H9 (cell line): Measurements from ENCODE around the gene HSPG2. TPM values are rescaled to one million over a fixed set of nuclear protein-coding genes. Genes with fewer than 3 reads are reported as not detected.

ENCODE experiments used
- DNase-seq: peaks from one replicate; pipeline ENCODE4 v3.0.0-alpha.2; 2017
- H2AFZ ChIP-seq: one replicate; pipeline ENCODE4 v1.6.1; 2013; ENCODE audit warnings: mild to moderate bottlenecking, low read length, control low read depth, moderate library complexity
- H2AK5ac ChIP-seq: 2 replicates; pipeline ENCODE4 v1.6.1; 2013; ENCODE audit warnings: low read length, control low read depth, mixed read lengths; ENCODE audit not compliant: insufficient read length
- H2BK120ac ChIP-seq: one replicate; pipeline ENCODE4 v1.6.1; 2013; ENCODE audit warnings: low read depth, mild to moderate bottlenecking, low read length, control low read depth, inconsistent platforms; ENCODE audit not compliant: poor library complexity, severe bottlenecking
- H2BK12ac ChIP-seq: 2 replicates; pipeline ENCODE4 v1.6.1; 2013; ENCODE audit warnings: low read length, control low read depth, mixed read lengths, low read depth; ENCODE audit not compliant: insufficient read length
- H2BK15ac ChIP-seq: 2 replicates; pipeline ENCODE4 v1.6.1; 2013; ENCODE audit warnings: low read depth, low read length, control low read depth
- H2BK20ac ChIP-seq: one replicate; pipeline ENCODE4 v1.6.1; 2013; ENCODE audit warnings: low read depth, mild to moderate bottlenecking, low read length, control low read depth, inconsistent platforms; ENCODE audit not compliant: poor library complexity, severe bottlenecking
- H2BK5ac ChIP-seq: 2 replicates; pipeline ENCODE4 v1.6.1; 2013; ENCODE audit warnings: low read length, control low read depth, mixed read lengths; ENCODE audit not compliant: insufficient read length
- H3K14ac ChIP-seq: 2 replicates; pipeline ENCODE4 v1.6.1; 2013; ENCODE audit warnings: low read length, control low read depth; ENCODE audit not compliant: insufficient read depth
- H3K18ac ChIP-seq: 2 replicates; pipeline ENCODE4 v1.6.1; 2013; ENCODE audit warnings: low read depth, mild to moderate bottlenecking, mixed read lengths, low read length, control low read depth; ENCODE audit not compliant: insufficient read length
- H3K23ac ChIP-seq: 2 replicates; pipeline ENCODE4 v1.6.1; 2013; ENCODE audit warnings: low read length, control low read depth, mixed read lengths, low read depth; ENCODE audit not compliant: insufficient read length
- H3K23me2 ChIP-seq: 2 replicates; pipeline ENCODE4 v1.6.1; 2013; ENCODE audit warnings: low read depth, mild to moderate bottlenecking, mixed read lengths, low read length, control low read depth; ENCODE audit not compliant: insufficient read length, poor library complexity, severe bottlenecking
- H3K27ac ChIP-seq: 2 replicates; pipeline ENCODE4 v1.5.1; 2013; ENCODE audit warnings: low read length, control low read depth, mixed read lengths, low read depth; ENCODE audit not compliant: insufficient read length
- H3K27me3 ChIP-seq: 2 replicates; pipeline ENCODE4 v1.6.1; 2013; ENCODE audit warnings: low read length, control low read depth, inconsistent platforms; ENCODE audit not compliant: insufficient read depth
- H3K4ac ChIP-seq: 2 replicates; pipeline ENCODE4 v1.6.1; 2013; ENCODE audit warnings: low read depth, mild to moderate bottlenecking, control low read depth, inconsistent platforms, low read length, moderate library complexity
- H3K4me1 ChIP-seq: 2 replicates; pipeline ENCODE4 v1.6.1; 2013; ENCODE audit warnings: low read length, control low read depth, inconsistent platforms; ENCODE audit not compliant: insufficient read depth
- H3K4me2 ChIP-seq: 2 replicates; pipeline ENCODE4 v1.6.1; 2013; ENCODE audit warnings: low read length, control low read depth, mixed read lengths; ENCODE audit not compliant: insufficient read length, insufficient read depth
- H3K56ac ChIP-seq: 2 replicates; pipeline ENCODE4 v1.6.1; 2013; ENCODE audit warnings: low read depth, mild to moderate bottlenecking, mixed read lengths, low read length, control low read depth; ENCODE audit not compliant: insufficient read length
- H3K79me1 ChIP-seq: 2 replicates; pipeline ENCODE4 v1.6.1; 2013; ENCODE audit warnings: low read depth, mild to moderate bottlenecking, moderate library complexity, low read length, control low read depth, inconsistent platforms; ENCODE audit not compliant: insufficient read depth, poor library complexity, severe bottlenecking
- H3K79me2 ChIP-seq: 2 replicates; pipeline ENCODE4 v1.6.1; 2013; ENCODE audit warnings: low read length, control low read depth, inconsistent platforms; ENCODE audit not compliant: insufficient read depth
- H3K9ac ChIP-seq: 2 replicates; pipeline ENCODE4 v1.6.1; 2013; ENCODE audit warnings: low read length, control low read depth, mixed read lengths; ENCODE audit not compliant: insufficient read length; ENCODE audit errors: extremely low read depth
- H3K9me3 ChIP-seq: one replicate; pipeline ENCODE4 v1.6.1; 2013; ENCODE audit warnings: low read depth, low read length, inconsistent platforms; ENCODE audit not compliant: control insufficient read depth
- H3T11ph ChIP-seq: one replicate; pipeline ENCODE4 v1.6.1; 2013; ENCODE audit warnings: mild to moderate bottlenecking, low read length, control low read depth, inconsistent platforms
- H4K20me1 ChIP-seq: one replicate; pipeline ENCODE4 v1.6.1; 2013; ENCODE audit not compliant: control insufficient read depth, insufficient read length, insufficient read depth
- H4K5ac ChIP-seq: 2 replicates; pipeline ENCODE4 v1.6.1; 2013; ENCODE audit warnings: low read depth, mild to moderate bottlenecking, mixed read lengths, low read length, control low read depth; ENCODE audit not compliant: insufficient read length
- H4K8ac ChIP-seq: replicated peaks from 2 replicates; pipeline ENCODE4 v1.6.1; 2013; ENCODE audit warnings: low read length, control low read depth, mixed read lengths, low read depth; ENCODE audit not compliant: insufficient read length
- H4K91ac ChIP-seq: 2 replicates; pipeline ENCODE4 v1.6.1; 2013; ENCODE audit warnings: low read depth, mild to moderate bottlenecking, moderate library complexity, mixed read lengths, low read length, control low read depth; ENCODE audit not compliant: insufficient read length
- H3K27ac Mint-ChIP-seq, 3 experiments: 2 replicates in 2 of 3; 3 replicates in 1 of 3; pipeline ENCODE4 v1.8.0; 2020 to 2021; ENCODE audit warnings: mixed read lengths in 3 of 3, mild to moderate bottlenecking in 1 of 3, moderate library complexity in 1 of 3
- H3K27me3 Mint-ChIP-seq: 2 replicates; pipeline ENCODE4 v1.8.0; 2021; ENCODE audit warnings: low read depth, mild to moderate bottlenecking, moderate library complexity, mixed read lengths
- H3K36me3 Mint-ChIP-seq, 3 experiments: 2 replicates in 2 of 3; 3 replicates in 1 of 3; pipeline ENCODE4 v1.8.0; 2020 to 2021; ENCODE audit warnings: low read depth in 3 of 3, mixed read lengths in 3 of 3; ENCODE audit not compliant: insufficient read depth in 1 of 3
- H3K4me1 Mint-ChIP-seq, 2 experiments: 2 replicates each; pipeline ENCODE4 v1.8.0; 2020; ENCODE audit warnings: mixed read lengths in 2 of 2
- H3K4me3 Mint-ChIP-seq, 2 experiments: 2 replicates in 1 of 2; 3 replicates in 1 of 2; pipeline ENCODE4 v1.8.0; 2020 to 2021; ENCODE audit warnings: mild to moderate bottlenecking in 2 of 2, mixed read lengths in 2 of 2, moderate library complexity in 1 of 2
- H3K9me3 Mint-ChIP-seq, 2 experiments: 2 replicates in 1 of 2; 3 replicates in 1 of 2; pipeline ENCODE4 v1.8.0; 2020; ENCODE audit warnings: mild to moderate bottlenecking in 2 of 2, mixed read lengths in 2 of 2, moderate library complexity in 1 of 2
- CTCF ChIP-seq: fragments of 200-600 bp; sonication (generic); conservative IDR thresholded peaks from 3 replicates; pipeline ENCODE4 v1.8.0; 2021; ENCODE audit warnings: antibody characterized with exemption, mild to moderate bottlenecking
- WGBS: extraction: QIAGEN DNeasy Blood & Tissue Kit; methylation state at CpG from one replicate; pipeline ENCODE4 v1.1.7; 2013; ENCODE audit warnings: missing lambda C conversion rate, low lambda C conversion rate, mixed read lengths; ENCODE audit not compliant: insufficient read length; ENCODE audit errors: extremely low coverage; 5-methylcytosine and 5-hydroxymethylcytosine counted together
- total RNA-seq: library from RNA; stranded (reverse); gene quantifications from 2 replicates; pipeline ENCODE4 v1.2.1, GENCODE V29; 2021

HSPG2 gene
- total RNA-seq, 1 experiment from 2014 or later: 90.0 TPM

- no peak overlapping the region for H3K4ac ChIP-seq
- Mint-ChIP-seq H3K4me1 (0 out of 4 replicates have a peak, but pooled peaks cover 0 to 3% of the 10 kb centered on the region in 2 experiments), H3K27me3 (no peaks in the 10 kb centered on the region), H3K9me3 (peaks cover 0 to 2% of the 10 kb centered on the region in 2 experiments; a peak in 1 of 5 replicates), H3K27ac (no peak overlapping the region), H3K4me3 (no peak overlapping the region), H3K36me3 (no peaks in the 10 kb centered on the region)
- H4K8ac ChIP-seq: no peak overlapping the region
- H3K9ac ChIP-seq: no peak overlapping the region
- no peak overlapping the region for H3K27ac ChIP-seq
- no peak overlapping the region for H2BK20ac ChIP-seq
- H3K27me3 ChIP-seq: no peaks in the 10 kb centered on the region
- H2BK15ac ChIP-seq: no peak overlapping the region
- H3K14ac ChIP-seq: no peak overlapping the region
- H4K91ac ChIP-seq: no peak overlapping the region
- no peak overlapping the region for H4K5ac ChIP-seq
- no peaks in the 10 kb centered on the region for H3K4me1 ChIP-seq
- no peak for TF ChIP-seq CTCF
- H3K79me2 ChIP-seq: no peaks in the 10 kb centered on the region
- H4K20me1 ChIP-seq: no peaks in the 10 kb centered on the region
- H2BK12ac ChIP-seq: no peak overlapping the region
- H2AK5ac ChIP-seq: no peak overlapping the region
- no peaks in the 10 kb centered on the region for H3K9me3 ChIP-seq
- no peaks in the 10 kb centered on the region for H3K23me2 ChIP-seq
- H3K79me1 ChIP-seq: no peaks in the 10 kb centered on the region
- H2AFZ ChIP-seq: no peak overlapping the region
- no peak overlapping the region for H3K18ac ChIP-seq
- DNase-seq: no peak
- no peak overlapping the region for H3K4me2 ChIP-seq
- H2BK120ac ChIP-seq: no peak overlapping the region
- H3K23ac ChIP-seq: no peak overlapping the region
- no peak overlapping the region for H3K56ac ChIP-seq
- no peak overlapping the region for H3T11ph ChIP-seq
- no peak overlapping the region for H2BK5ac ChIP-seq
- WGBS: no CpG with 5 or more reads among the region's 4 CpGs
These were observed 136.0 kb downstream of the HSPG2 start for GRCh38 chr1:21801100-21801499.
